Ovary (tissue), 9 donors: ENCODE data around the gene IL1RAPL1. TPM values are rescaled to one million over a fixed set of nuclear protein-coding genes. Genes with fewer than 3 reads are reported as not detected.

Experiments
- DNase-seq, 5 donors: peaks; one replicate each; pipeline ENCODE4 v3.0.0-alpha.2; 2019 to 2020
- H3K27ac ChIP-seq, 2 donors: fragments of 200-600 bp; one replicate each; pipeline versions ENCODE4 v1.5.1 to v1.8.0; 2019 to 2022
- H3K27me3 ChIP-seq: fragments of 200-600 bp; one replicate; pipeline ENCODE4 v1.8.0; 2022
- H3K36me3 ChIP-seq: fragments of 200-600 bp; sonication (generic); one replicate; pipeline ENCODE4 v1.5.1; 2019
- H3K4me1 ChIP-seq: one replicate; pipeline ENCODE4 v1.8.1; 2013; ENCODE audit warnings: mild to moderate bottlenecking, moderate library complexity; ENCODE audit not compliant: insufficient read depth
- H3K4me3 ChIP-seq: fragments of 200-600 bp; sonication (generic); one replicate; pipeline ENCODE4 v1.5.1; 2017
- H3K9me3 ChIP-seq, 2 donors: fragments of 200-600 bp in 1 of 2; sonication (generic) in 1 of 2; one replicate each; pipeline versions ENCODE4 v1.5.1 to v1.8.1; 2013 to 2019; ENCODE audit warnings: mild to moderate bottlenecking in 1 of 2, moderate library complexity in 1 of 2
- EP300 ChIP-seq: sonication (generic); formaldehyde crosslinking; IDR thresholded peaks from one replicate; pipeline ENCODE4 v1.6.1; 2017; ENCODE audit warnings: antibody characterized with exemption
- POLR2A ChIP-seq: fragments of 450-650 bp; IDR thresholded peaks from one replicate; pipeline ENCODE4 v1.6.1; 2017; ENCODE audit warnings: antibody characterized with exemption, mild to moderate bottlenecking, moderate library complexity
- WGBS, 3 donors: extraction: QIAGEN DNeasy Blood & Tissue Kit in 1 of 3; methylation state at CpG; one replicate each; pipeline versions ENCODE4 v1.1.5 to v1.1.7; 2013 to 2017; 5-methylcytosine and 5-hydroxymethylcytosine counted together
- intact Hi-C, 4 donors: fragments of 100-400 bp; cut with DNase I; formaldehyde crosslinking; loops; one replicate each; pipeline versions ENCODE4 v1.11.0 to v1.15.1; 2022 to 2023
- polyA plus RNA-seq, 2 donors: library from polyadenylated mRNA; stranded (reverse); fragments of 200-250 nt in 1 of 2; fragments of 350-450 nt in 1 of 2; fragmentation: Illumina TruSeq in 1 of 2; extraction: RNeasy Lipid Tissue Mini Kit (QIAGEN cat#74804) in 1 of 2; gene quantifications; one replicate each; pipeline ENCODE4 v1.2.3, GENCODE V29; 2013 to 2014
- total RNA-seq, 7 donors: library from RNA; depleted of rRNA in 2 of 7; stranded (reverse); fragments of >200 nt in 2 of 7; fragmentation: NEBNext Ultra II Directional in 3 of 7; extraction: Animal tissue kit (Norgen Biotek cat#: 25700) in 3 of 7; gene quantifications; one replicate each; pipeline versions ENCODE4 v1.1.0 to v1.2.4, GENCODE V29; 2016 to 2023
- TF ChIP-seq, protein P1 (sequence below), 3 donors: fragments of 450-650 bp in 2 of 3; fragments of 200-600 bp in 1 of 3; IDR thresholded peaks; one replicate each; pipeline versions ENCODE4 v1.5.1 to v1.8.0; 2016 to 2022; ENCODE audit warnings: antibody characterized with exemption in 3 of 3, mild to moderate bottlenecking in 1 of 3
- donor health status: DM: no; HTN: no; CAD: no; lungs with moderate emphysema.
- donor health status: DM: no; HTN: no; CAD: no.
- donor health status: Bipolar disorder and iron deficiency.
- donor health status: DM: yes; HTN: yes; CAD: no.
- donor health status: DM: no; HTN: no; CAD: no.
- donor health status: DM: yes; HTN: yes; CAD: no.

Gene IL1RAPL1
- total and polyA plus RNA-seq, 9 donors: 0.23 to 1.3 (median 0.61) TPM

DNA sequence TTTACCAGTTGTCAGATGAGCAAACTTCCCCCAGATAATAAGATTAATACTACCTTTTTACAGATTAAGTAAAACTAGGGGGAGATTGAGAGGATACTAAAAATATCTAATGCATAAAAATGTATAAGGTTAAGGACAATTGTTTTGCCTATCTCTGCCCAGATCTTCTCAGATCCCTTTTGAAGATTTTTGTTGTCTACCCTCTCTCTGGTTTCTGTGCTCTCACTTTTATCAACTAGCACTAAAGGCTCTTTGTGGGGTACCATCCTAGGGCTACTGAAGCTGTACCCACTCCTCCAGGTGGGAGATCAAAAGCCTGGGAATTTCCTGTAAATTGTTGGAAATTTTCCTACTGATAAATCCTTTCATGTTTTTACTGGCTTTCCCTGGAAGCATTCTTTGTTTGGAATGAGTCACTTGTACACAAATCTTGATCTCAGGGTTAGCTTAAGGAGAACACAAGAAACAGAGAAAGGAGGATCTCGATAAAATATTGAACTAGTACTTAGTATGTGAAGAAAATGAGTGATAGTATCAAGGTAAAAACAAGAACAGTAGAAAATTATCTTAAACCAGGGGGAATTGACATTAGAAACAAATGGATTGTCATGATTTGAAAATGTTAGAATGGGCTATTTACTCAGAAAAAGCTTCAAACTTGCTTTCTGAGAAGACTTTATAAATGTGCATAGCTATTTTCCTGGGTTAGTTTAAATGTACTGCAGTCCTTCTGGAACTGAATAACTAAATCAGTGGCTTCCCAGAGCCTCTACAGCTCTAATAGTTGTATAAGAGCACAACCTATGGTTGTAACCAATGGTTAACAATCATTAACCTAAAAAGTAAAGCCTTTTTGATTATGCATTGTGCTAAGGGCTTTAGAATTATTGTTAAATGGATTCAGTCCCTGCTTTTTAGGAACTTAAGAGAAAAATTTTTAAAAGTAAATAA is 948.2 kb downstream of the IL1RAPL1 start:
- 40 to 49% (median 42%) methylated on average over 1 of the region's 1 CpG for WGBS, 3 donors
- H3K27me3 ChIP-seq: no peaks in the 10 kb centered on the region
- no peaks in the 10 kb centered on the region for H3K4me1 ChIP-seq
- H3K4me3 ChIP-seq: no peak overlapping the region
- intact Hi-C loops: no loop called here
- no peak overlapping the region for H3K27ac ChIP-seq
- H3K36me3 ChIP-seq: no peaks in the 10 kb centered on the region
- TF ChIP-seq, protein P1, sequence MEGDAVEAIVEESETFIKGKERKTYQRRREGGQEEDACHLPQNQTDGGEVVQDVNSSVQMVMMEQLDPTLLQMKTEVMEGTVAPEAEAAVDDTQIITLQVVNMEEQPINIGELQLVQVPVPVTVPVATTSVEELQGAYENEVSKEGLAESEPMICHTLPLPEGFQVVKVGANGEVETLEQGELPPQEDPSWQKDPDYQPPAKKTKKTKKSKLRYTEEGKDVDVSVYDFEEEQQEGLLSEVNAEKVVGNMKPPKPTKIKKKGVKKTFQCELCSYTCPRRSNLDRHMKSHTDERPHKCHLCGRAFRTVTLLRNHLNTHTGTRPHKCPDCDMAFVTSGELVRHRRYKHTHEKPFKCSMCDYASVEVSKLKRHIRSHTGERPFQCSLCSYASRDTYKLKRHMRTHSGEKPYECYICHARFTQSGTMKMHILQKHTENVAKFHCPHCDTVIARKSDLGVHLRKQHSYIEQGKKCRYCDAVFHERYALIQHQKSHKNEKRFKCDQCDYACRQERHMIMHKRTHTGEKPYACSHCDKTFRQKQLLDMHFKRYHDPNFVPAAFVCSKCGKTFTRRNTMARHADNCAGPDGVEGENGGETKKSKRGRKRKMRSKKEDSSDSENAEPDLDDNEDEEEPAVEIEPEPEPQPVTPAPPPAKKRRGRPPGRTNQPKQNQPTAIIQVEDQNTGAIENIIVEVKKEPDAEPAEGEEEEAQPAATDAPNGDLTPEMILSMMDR (IDR thresholded peaks at IDR 0.05): no peak
- TF ChIP-seq POLR2A (no peak), EP300 (no peak)
- H3K9me3 ChIP-seq: no peaks in the 10 kb centered on the region
- no peak for DNase-seq

DNA sequence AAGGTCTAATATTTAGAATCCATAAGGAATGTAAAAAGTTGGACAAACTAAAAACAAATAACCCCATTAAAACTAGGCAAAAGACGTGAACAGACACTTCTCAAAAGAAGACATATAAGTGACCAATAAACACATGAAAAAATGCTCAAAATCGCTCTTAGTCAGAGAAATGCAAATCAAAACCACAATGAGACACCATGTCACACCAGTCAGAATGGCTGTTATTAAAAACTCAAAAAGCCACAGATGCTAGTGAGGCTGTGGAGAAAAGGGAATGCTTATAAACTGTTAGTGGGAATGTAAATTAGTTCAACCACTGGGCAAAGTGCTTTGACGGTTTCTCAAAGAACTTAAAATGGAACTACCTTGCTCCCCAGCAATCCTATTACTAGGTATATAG is 953.8 kb downstream of the IL1RAPL1 start:
- Histone ChIP-seq H3K4me3 (no peak overlapping the region), H3K27ac (no peak overlapping the region), H3K9me3 (no peaks in the 10 kb centered on the region), H3K27me3 (no peaks in the 10 kb centered on the region), H3K4me1 (no peaks in the 10 kb centered on the region), H3K36me3 (no peaks in the 10 kb centered on the region)
- 61 to 70% (median 65%) methylated on average over 3 of the region's 3 CpGs for WGBS, 3 donors
- intact Hi-C loops: no loop called here
- TF ChIP-seq POLR2A (no peak), EP300 (no peak)
- TF ChIP-seq, protein P1 (IDR thresholded peaks at IDR 0.05): no peak
- DNase-seq: no peak

DNA sequence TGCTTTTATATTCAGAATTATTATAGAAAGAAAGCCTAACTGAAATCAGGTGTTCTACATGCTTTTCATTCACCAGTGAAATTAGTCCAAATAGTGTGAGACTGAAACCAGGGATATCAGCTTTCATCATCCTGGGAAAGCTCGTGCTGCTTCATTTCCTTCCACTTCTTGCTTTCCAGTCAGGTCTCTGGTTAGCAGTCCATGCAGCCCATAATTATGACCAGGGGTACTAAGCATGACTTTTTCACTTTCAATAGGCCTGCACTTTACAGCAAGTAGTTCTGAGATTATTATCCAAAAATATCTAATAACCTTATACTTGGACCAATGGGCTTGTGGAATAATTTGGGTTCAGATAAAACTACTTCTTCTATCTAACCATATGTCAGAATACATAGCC is 954.9 kb downstream of the IL1RAPL1 start:
- no peak for DNase-seq
- 47 to 66% (median 61%) methylated on average over 1 of the region's 1 CpG for WGBS, 3 donors
- Histone ChIP-seq H3K27me3 (no peaks in the 10 kb centered on the region), H3K4me3 (no peak overlapping the region), H3K4me1 (no peaks in the 10 kb centered on the region), H3K9me3 (no peaks in the 10 kb centered on the region), H3K36me3 (no peaks in the 10 kb centered on the region), H3K27ac (no peak overlapping the region)
- intact Hi-C loops: no loop called here
- TF ChIP-seq EP300: no peak
- no peak for TF ChIP-seq POLR2A
- TF ChIP-seq, protein P1 (IDR thresholded peaks at IDR 0.05): no peak

DNA sequence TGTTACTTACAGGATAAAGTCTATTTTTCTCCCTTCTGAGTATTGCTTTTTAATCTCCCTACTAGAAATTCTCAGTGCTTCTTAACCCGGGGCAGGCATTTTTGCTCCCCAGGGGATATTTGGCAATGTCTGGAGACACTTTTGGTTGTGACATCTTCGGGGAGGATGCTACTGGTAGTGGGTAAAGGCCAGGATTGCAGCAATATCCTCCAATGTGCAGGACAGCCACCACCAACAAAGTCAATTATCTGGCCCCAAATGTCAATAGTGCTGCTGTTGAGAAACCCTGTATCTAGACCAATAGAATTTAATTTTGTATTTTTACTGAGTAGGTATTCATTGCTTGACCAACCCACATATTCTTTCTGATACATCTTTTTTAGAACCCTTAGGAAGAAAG is 958.6 kb downstream of the IL1RAPL1 start:
- no peaks in the 10 kb centered on the region for H3K27me3 ChIP-seq
- no peak overlapping the region for H3K27ac ChIP-seq
- H3K9me3 ChIP-seq: no peaks in the 10 kb centered on the region
- H3K4me3 ChIP-seq: no peak overlapping the region
- TF ChIP-seq, protein P1 (IDR thresholded peaks at IDR 0.05): no peak
- TF ChIP-seq POLR2A (no peak), EP300 (no peak)
- no peaks in the 10 kb centered on the region for H3K4me1 ChIP-seq
- H3K36me3 ChIP-seq: no peaks in the 10 kb centered on the region
- intact Hi-C loops: no loop called here
- 52 to 64% (median 60%) methylated on average over 2 of the region's 2 CpGs for WGBS, 3 donors
- DNase-seq: no peak
